SK-N-SH treated with all-trans-retinoic acid at 6 μM for 48 hours (cell line): ENCODE measurements around the gene ACSL1.

Experiments used
- ATAC-seq: fragments of 200-7000 bp; cut with Tn5 transposase; 3 replicates; pipeline ENCODE4 v1.9.1; 2020; ENCODE audit warnings: mild to moderate bottlenecking, moderate library complexity
- ARNTL ChIP-seq: fragments of 450-650 bp; formaldehyde crosslinking; IDR thresholded peaks from 2 replicates; pipeline ENCODE4 v1.5.0; 2020; ENCODE audit warnings: low read depth, mild to moderate bottlenecking, moderate library complexity, borderline replicate concordance
- ESRRG ChIP-seq: fragments of 250-450 bp; sonication (Bioruptor Pico); IDR thresholded peaks from 2 replicates; pipeline ENCODE4 v1.6.1; 2021; ENCODE audit warnings: mild to moderate bottlenecking
- GLIS3 ChIP-seq: fragments of 250-450 bp; sonication (Bioruptor Pico); IDR thresholded peaks from 2 replicates; pipeline ENCODE4 v1.5.0; 2020; ENCODE audit warnings: mild to moderate bottlenecking, moderate library complexity
- ISL1 ChIP-seq: fragments of 250-450 bp; sonication (Bioruptor Pico); IDR thresholded peaks from 2 replicates; pipeline ENCODE4 v2.1.2; 2022; ENCODE audit warnings: mild to moderate bottlenecking, moderate library complexity
- OSR1 ChIP-seq: fragments of 250-450 bp; sonication (Bioruptor Pico); IDR thresholded peaks from 2 replicates; pipeline ENCODE4 v1.8.0; 2022; ENCODE audit warnings: moderate library complexity, mild to moderate bottlenecking, inconsistent platforms
- PPARA ChIP-seq: fragments of 250-450 bp; sonication (Bioruptor Pico); IDR thresholded peaks from 2 replicates; pipeline ENCODE4 v1.5.0; 2020; ENCODE audit warnings: mild to moderate bottlenecking, borderline replicate concordance
- RARB ChIP-seq: fragments of 250-450 bp; sonication (Bioruptor Pico); IDR thresholded peaks from 2 replicates; pipeline ENCODE4 v1.8.0; 2021; ENCODE audit warnings: mild to moderate bottlenecking, moderate library complexity
- TCF4 ChIP-seq: fragments of 250-450 bp; sonication (Bioruptor Pico); IDR thresholded peaks from 2 replicates; pipeline ENCODE4 v1.8.0; 2021; ENCODE audit warnings: mild to moderate bottlenecking, moderate library complexity, borderline replicate concordance
- TOX ChIP-seq: fragments of 250-450 bp; sonication (Bioruptor Pico); IDR thresholded peaks from 2 replicates; pipeline ENCODE4 v1.8.0; 2021; ENCODE audit warnings: mild to moderate bottlenecking, moderate library complexity, borderline replicate concordance
- ZFP3 ChIP-seq: fragments of 250-450 bp; sonication (Bioruptor Pico); IDR thresholded peaks from 2 replicates; pipeline ENCODE4 v1.5.0; 2020; ENCODE audit warnings: mild to moderate bottlenecking, moderate library complexity
- ZFP30 ChIP-seq: fragments of 450-650 bp; formaldehyde crosslinking; IDR thresholded peaks from 2 replicates; pipeline ENCODE4 v1.5.0; 2022; ENCODE audit warnings: mild to moderate bottlenecking, moderate library complexity
- ZNF565 ChIP-seq: fragments of 450-650 bp; formaldehyde crosslinking; conservative IDR thresholded peaks from 2 replicates; pipeline ENCODE4 v1.5.0; 2020; ENCODE audit warnings: low read depth, mild to moderate bottlenecking, moderate library complexity
- ZNF70 ChIP-seq: fragments of 450-650 bp; formaldehyde crosslinking; IDR thresholded peaks from 2 replicates; pipeline ENCODE4 v1.5.0; 2020; ENCODE audit warnings: mild to moderate bottlenecking, moderate library complexity
- ZNF8 ChIP-seq: fragments of 450-650 bp; formaldehyde crosslinking; IDR thresholded peaks from 2 replicates; pipeline ENCODE4 v1.5.0; 2020; ENCODE audit warnings: mild to moderate bottlenecking, moderate library complexity
- TF ChIP-seq, protein P1 (sequence below): fragments of 250-450 bp; sonication (Bioruptor Pico); IDR thresholded peaks from 2 replicates; pipeline ENCODE4 v1.5.1; 2020; ENCODE audit warnings: low read depth, mild to moderate bottlenecking, moderate library complexity
- TF ChIP-seq, protein P2 (sequence below): fragments of 250-450 bp; sonication (Bioruptor Pico); IDR thresholded peaks from 2 replicates; pipeline ENCODE4 v1.8.0; 2020; ENCODE audit warnings: mild to moderate bottlenecking, moderate library complexity, borderline replicate concordance
- TF ChIP-seq, protein P3 (sequence below): fragments of 250-450 bp; sonication (Bioruptor Pico); IDR thresholded peaks from 2 replicates; pipeline ENCODE4 v1.5.1; 2021; ENCODE audit warnings: mild to moderate bottlenecking, moderate library complexity
- TF ChIP-seq, protein P4 (sequence below): fragments of 250-450 bp; sonication (Bioruptor Pico); IDR thresholded peaks from 2 replicates; pipeline ENCODE4 v1.5.0; 2020; ENCODE audit warnings: mild to moderate bottlenecking, moderate library complexity

The ACSL1 gene

DNA sequence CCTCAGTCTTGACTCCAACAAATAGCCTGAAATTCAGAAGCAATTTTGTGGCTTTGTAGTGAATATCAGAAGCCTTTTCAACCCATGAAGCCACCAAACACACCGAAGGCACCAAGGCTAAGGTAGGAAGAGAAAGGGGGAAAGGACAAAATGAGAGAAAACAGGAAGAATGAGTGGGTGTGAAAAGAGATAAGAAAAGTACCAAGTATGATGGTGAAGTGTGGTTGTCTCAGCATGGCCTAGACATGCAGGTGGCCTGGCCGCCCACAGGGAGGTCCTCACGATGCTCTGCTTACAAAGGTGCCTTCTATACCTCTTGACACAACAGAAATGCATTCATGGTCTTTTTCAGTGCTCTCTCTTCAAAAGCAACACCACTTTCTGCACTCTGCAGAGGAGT is 34.9 kb downstream of the ACSL1 start:
- ATAC-seq = no peak
- TF ChIP-seq ARNTL = no peak
- TF ChIP-seq, all 23 proteins: peak for 0

DNA sequence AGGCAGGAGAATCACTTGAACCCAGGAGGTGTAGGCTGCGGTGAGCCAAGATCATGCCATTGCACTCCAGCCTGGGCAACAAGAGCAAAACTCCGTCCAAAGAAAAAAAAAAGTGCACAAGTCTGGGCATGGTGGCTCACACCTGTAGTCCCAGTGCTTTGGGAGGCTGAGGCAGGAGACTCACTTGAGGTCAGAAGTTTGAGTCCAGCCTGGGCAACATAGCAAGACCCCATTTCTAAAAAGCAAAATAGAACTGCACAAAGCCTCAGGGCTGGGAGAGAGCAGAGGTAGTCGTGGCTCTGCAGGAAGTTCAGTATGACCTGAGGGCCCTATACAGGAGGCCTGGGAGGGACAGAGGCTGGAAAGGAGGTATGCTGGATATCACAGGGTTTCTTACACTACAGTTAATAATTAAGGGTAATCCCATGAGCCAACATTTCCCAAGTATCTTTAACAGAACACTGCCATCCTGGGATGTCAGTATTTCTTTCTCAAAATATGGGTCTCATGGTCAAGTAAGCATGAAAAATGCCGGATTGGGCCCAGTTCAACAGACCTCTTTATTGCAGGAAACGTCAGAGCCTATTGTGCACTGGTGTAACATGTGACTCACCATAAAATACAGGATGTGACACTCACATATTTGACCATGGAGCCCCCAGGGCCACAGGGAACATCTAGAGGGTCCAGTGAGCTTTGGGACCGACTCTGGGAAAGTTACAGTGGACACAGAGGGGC is 37.8 kb downstream of the ACSL1 start:
- TF ChIP-seq, protein P1, sequence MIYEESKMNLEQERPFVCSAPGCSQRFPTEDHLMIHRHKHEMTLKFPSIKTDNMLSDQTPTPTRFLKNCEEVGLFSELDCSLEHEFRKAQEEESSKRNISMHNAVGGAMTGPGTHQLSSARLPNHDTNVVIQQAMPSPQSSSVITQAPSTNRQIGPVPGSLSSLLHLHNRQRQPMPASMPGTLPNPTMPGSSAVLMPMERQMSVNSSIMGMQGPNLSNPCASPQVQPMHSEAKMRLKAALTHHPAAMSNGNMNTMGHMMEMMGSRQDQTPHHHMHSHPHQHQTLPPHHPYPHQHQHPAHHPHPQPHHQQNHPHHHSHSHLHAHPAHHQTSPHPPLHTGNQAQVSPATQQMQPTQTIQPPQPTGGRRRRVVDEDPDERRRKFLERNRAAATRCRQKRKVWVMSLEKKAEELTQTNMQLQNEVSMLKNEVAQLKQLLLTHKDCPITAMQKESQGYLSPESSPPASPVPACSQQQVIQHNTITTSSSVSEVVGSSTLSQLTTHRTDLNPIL (CRISPR knock-in tag) = no peak
- no peak for TF ChIP-seq TCF4 (CRISPR knock-in tag)
- TF ChIP-seq, protein P2, sequence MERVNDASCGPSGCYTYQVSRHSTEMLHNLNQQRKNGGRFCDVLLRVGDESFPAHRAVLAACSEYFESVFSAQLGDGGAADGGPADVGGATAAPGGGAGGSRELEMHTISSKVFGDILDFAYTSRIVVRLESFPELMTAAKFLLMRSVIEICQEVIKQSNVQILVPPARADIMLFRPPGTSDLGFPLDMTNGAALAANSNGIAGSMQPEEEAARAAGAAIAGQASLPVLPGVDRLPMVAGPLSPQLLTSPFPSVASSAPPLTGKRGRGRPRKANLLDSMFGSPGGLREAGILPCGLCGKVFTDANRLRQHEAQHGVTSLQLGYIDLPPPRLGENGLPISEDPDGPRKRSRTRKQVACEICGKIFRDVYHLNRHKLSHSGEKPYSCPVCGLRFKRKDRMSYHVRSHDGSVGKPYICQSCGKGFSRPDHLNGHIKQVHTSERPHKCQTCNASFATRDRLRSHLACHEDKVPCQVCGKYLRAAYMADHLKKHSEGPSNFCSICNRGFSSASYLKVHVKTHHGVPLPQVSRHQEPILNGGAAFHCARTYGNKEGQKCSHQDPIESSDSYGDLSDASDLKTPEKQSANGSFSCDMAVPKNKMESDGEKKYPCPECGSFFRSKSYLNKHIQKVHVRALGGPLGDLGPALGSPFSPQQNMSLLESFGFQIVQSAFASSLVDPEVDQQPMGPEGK (CRISPR knock-in tag) = no peak
- no peak for TF ChIP-seq ZNF70 (CRISPR knock-in tag)
- TF ChIP-seq ZFP3 (CRISPR knock-in tag) = no peak
- TF ChIP-seq PPARA (CRISPR knock-in tag) = no peak
- no peak for TF ChIP-seq GLIS3
- no peak for TF ChIP-seq OSR1
- TF ChIP-seq, protein P3, sequence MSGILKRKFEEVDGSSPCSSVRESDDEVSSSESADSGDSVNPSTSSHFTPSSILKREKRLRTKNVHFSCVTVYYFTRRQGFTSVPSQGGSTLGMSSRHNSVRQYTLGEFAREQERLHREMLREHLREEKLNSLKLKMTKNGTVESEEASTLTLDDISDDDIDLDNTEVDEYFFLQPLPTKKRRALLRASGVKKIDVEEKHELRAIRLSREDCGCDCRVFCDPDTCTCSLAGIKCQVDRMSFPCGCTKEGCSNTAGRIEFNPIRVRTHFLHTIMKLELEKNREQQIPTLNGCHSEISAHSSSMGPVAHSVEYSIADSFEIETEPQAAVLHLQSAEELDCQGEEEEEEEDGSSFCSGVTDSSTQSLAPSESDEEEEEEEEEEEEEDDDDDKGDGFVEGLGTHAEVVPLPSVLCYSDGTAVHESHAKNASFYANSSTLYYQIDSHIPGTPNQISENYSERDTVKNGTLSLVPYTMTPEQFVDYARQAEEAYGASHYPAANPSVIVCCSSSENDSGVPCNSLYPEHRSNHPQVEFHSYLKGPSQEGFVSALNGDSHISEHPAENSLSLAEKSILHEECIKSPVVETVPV (CRISPR knock-in tag) = no peak
- TF ChIP-seq ESRRG (CRISPR knock-in tag) = no peak
- no peak for TF ChIP-seq TOX (CRISPR knock-in tag)
- no peak for TF ChIP-seq ZNF565 (CRISPR knock-in tag)
- no peak for TF ChIP-seq ISL1 (CRISPR knock-in tag)
- TF ChIP-seq ZNF8 (CRISPR knock-in tag) = no peak
- TF ChIP-seq RARB (CRISPR knock-in tag) = no peak
- TF ChIP-seq ZFP30 (CRISPR knock-in tag) = no peak
- TF ChIP-seq, protein P4, sequence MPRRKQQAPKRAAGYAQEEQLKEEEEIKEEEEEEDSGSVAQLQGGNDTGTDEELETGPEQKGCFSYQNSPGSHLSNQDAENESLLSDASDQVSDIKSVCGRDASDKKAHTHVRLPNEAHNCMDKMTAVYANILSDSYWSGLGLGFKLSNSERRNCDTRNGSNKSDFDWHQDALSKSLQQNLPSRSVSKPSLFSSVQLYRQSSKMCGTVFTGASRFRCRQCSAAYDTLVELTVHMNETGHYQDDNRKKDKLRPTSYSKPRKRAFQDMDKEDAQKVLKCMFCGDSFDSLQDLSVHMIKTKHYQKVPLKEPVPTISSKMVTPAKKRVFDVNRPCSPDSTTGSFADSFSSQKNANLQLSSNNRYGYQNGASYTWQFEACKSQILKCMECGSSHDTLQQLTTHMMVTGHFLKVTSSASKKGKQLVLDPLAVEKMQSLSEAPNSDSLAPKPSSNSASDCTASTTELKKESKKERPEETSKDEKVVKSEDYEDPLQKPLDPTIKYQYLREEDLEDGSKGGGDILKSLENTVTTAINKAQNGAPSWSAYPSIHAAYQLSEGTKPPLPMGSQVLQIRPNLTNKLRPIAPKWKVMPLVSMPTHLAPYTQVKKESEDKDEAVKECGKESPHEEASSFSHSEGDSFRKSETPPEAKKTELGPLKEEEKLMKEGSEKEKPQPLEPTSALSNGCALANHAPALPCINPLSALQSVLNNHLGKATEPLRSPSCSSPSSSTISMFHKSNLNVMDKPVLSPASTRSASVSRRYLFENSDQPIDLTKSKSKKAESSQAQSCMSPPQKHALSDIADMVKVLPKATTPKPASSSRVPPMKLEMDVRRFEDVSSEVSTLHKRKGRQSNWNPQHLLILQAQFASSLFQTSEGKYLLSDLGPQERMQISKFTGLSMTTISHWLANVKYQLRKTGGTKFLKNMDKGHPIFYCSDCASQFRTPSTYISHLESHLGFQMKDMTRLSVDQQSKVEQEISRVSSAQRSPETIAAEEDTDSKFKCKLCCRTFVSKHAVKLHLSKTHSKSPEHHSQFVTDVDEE = no peak
- ATAC-seq = no peak

DNA sequence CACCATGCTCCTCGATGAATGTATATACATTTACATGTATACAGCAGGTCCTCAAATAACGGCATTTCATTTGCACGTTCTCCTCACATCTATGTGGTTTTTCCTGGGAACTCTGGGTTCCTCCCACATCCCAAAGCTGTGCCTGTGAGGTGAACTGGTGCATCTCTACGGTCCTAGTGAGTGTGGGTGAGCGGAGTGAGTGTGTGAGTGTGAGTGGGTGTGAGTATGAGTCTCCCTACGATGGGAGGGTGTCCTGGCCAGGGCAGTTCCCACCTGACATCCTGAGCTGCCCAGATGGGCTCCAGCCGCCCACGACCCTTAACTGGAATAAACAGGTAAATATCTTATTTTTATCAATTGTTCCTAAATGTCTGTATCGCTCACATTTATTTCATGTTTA is 40.0 kb downstream of the ACSL1 start:
- ATAC-seq = no peak
- TF ChIP-seq, protein P1 (CRISPR knock-in tag) = no peak
- TF ChIP-seq ESRRG (CRISPR knock-in tag) = no peak

DNA sequence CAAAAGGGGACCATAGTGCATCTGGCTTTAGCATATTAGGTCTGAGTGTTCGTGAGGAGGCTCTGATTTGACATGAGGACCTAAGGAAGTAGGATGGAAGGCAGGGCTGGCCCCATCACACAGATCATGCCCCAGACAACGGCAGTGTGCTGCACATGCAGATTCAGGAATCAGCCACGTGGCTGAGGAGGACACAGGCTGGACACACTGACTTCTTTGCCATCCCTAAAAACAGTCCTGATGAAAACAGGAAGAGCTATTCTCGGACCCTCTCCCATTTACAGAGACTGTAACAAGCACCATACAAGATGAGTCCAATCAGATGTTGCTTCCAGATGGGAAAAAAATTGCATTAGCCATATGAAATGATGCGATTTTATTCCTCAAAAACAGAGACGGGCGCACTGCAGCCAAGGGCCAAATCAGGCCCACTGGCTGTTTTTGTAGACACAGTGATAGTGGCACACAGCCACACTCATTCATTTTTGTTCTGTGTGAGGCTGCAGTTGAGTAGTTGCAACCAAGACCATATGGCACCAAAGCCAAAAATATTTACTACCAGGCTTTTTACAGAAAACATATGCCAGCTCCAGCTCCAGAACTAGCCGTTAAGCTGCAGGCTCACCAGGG is 41.0 kb downstream of the ACSL1 start:
- TF ChIP-seq TCF4 (CRISPR knock-in tag) = peak; percentile 87
- TF ChIP-seq ZNF70 (CRISPR knock-in tag) = peak; percentile 83
- TF ChIP-seq OSR1 = no peak
- TF ChIP-seq ZNF565 (CRISPR knock-in tag) = no peak
- TF ChIP-seq, protein P4 = 0 out of 2 replicates have a peak, but pooled peaks have one; percentile 42
- peak; percentile 76 for ATAC-seq
